BE2C (cell line): ENCODE data around the gene CENPL.
"Not testable (repeated sequence)": the region's sequence is repeated elsewhere in the genome, so short reads cannot be mapped to it uniquely, and the experiment has no call there.

Experiments
- DNase-seq: peaks from one replicate; pipeline ENCODE4 v3.0.0-alpha.2; 2020
- H3K27me3 ChIP-seq: fragments of 250-450 bp; sonication (Bioruptor Pico); 2 replicates; pipeline ENCODE4 v1.5.1; 2020; ENCODE audit warnings: mild to moderate bottlenecking
- H3K36me3 ChIP-seq: fragments of 250-450 bp; sonication (Bioruptor Pico); 2 replicates; pipeline ENCODE4 v1.5.1; 2020; ENCODE audit warnings: mild to moderate bottlenecking
- H3K4me1 ChIP-seq: fragments of 250-450 bp; sonication (Bioruptor Pico); 2 replicates; pipeline ENCODE4 v1.5.1; 2020
- H3K4me3 ChIP-seq: 2 replicates; pipeline ENCODE4 v1.5.1; 2011; ENCODE audit warnings: low read depth, low read length
- H3K9me3 ChIP-seq: fragments of 250-450 bp; sonication (Bioruptor Pico); 2 replicates; pipeline ENCODE4 v1.5.1; 2020
- TF ChIP-seq, protein P1 (sequence below): IDR thresholded peaks from 2 replicates; pipeline ENCODE4 v1.5.1; 2012; ENCODE audit warnings: mild to moderate bottlenecking, low read depth, low read length

CENPL gene

DNA sequence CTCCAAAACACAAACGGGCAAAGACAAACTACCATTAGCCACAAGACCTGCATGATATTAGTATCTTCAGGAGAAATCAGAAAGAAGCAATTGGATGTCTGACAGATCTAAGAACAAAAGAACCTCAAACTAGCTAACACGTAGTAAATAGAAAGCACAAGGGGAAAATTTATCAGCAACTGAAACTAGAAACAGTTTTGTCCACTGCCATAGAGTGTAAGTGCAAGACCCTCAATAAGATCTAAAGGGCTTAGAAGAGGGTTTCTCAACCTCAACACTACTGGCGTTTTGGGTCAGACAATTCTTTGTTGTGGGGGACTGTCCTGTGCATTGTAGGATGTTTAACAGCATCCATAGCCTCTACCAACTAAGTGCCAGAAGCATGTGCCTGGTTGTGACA, 55.9 kb downstream of the CENPL start:
- Histone ChIP-seq H3K36me3 (no peaks in the 10 kb centered on the region; the same call in none of the 2 replicates), H3K4me1 (no peaks in the 10 kb centered on the region), H3K4me3 (no peak overlapping the region), H3K27me3 (no peaks in the 10 kb centered on the region), H3K9me3 (peaks cover 3% of the 10 kb centered on the region; the same call in 1 of the 2 replicates)
- no peak for DNase-seq
- TF ChIP-seq, protein P1, sequence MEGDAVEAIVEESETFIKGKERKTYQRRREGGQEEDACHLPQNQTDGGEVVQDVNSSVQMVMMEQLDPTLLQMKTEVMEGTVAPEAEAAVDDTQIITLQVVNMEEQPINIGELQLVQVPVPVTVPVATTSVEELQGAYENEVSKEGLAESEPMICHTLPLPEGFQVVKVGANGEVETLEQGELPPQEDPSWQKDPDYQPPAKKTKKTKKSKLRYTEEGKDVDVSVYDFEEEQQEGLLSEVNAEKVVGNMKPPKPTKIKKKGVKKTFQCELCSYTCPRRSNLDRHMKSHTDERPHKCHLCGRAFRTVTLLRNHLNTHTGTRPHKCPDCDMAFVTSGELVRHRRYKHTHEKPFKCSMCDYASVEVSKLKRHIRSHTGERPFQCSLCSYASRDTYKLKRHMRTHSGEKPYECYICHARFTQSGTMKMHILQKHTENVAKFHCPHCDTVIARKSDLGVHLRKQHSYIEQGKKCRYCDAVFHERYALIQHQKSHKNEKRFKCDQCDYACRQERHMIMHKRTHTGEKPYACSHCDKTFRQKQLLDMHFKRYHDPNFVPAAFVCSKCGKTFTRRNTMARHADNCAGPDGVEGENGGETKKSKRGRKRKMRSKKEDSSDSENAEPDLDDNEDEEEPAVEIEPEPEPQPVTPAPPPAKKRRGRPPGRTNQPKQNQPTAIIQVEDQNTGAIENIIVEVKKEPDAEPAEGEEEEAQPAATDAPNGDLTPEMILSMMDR, result no peak

DNA sequence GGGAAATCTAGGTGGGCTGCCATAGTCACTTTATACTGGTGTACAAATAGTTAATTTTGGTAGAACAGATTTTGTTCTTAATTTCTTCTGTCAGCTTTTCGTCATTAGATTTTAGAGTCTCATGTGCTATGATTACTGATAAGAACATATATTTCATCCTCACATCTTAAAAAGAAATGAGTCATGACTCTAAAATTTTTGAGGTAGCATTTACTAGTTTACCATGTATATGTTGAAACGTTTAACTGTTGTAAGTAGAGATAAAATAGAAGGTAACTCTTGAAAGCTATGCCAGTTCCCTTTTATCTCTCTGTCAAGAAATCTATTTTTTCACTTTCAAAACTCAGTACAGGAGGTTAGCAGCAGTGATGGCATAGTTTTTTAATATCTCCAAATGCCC, 56.5 kb downstream of the CENPL start:
- TF ChIP-seq, protein P1, result no peak
- DNase-seq, result no peak
- peaks cover 3% of the 10 kb centered on the region; the same call in 1 of the 2 replicates for H3K9me3 ChIP-seq
- H3K27me3 ChIP-seq, result no peaks in the 10 kb centered on the region
- H3K4me3 ChIP-seq, result no peak overlapping the region
- H3K4me1 ChIP-seq, result no peaks in the 10 kb centered on the region
- no peaks in the 10 kb centered on the region; the same call in none of the 2 replicates for H3K36me3 ChIP-seq

DNA sequence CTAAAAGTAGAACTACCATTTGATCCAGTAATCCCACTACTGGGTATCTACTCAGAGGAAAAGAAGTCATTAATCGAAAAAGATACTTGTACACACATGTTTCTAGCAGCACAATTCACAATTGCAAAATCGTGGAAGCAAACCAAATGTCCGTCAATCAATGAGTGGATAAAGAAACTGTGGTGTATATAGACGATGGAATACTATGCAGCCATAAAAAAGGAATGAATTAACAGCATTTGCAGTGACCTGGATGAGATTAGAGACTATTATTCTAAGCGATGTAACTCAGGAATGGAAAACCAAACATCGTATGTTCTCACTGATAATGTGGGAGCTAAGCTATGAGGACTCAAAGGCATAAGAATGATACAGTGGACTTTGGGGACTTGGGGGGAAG, 60.4 kb downstream of the CENPL start:
- H3K36me3 ChIP-seq, DNase-seq, H3K4me3 ChIP-seq, H3K27me3 ChIP-seq, H3K4me1 ChIP-seq, H3K9me3 ChIP-seq: not testable (repeated sequence)

DNA sequence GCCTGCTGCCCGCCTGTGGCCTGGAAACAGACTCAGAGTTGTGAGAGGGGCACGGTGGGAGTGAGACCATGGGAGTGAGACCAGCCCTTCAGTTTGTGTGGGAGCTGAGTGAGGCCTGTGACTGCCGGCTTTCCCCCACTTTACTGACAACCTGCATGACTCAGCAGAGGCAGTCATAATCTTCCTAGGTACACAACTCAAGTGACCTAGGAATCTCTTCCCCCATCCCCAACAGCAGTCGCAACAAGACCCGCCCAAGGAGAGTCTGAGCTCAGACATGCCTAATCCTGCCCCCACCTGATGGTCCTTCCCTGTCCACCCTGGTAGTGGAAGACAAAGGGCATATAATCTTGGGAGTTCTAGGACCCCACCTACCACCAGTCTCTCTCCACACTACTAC, 65.7 kb downstream of the CENPL start:
- TF ChIP-seq, protein P1, result no peak
- Histone ChIP-seq H3K4me3 (no peak overlapping the region), H3K27me3 (no peaks in the 10 kb centered on the region), H3K9me3 (no peaks in the 10 kb centered on the region), H3K4me1 (no peaks in the 10 kb centered on the region), H3K36me3 (peaks cover 43% of the 10 kb centered on the region)
- DNase-seq, result no peak

DNA sequence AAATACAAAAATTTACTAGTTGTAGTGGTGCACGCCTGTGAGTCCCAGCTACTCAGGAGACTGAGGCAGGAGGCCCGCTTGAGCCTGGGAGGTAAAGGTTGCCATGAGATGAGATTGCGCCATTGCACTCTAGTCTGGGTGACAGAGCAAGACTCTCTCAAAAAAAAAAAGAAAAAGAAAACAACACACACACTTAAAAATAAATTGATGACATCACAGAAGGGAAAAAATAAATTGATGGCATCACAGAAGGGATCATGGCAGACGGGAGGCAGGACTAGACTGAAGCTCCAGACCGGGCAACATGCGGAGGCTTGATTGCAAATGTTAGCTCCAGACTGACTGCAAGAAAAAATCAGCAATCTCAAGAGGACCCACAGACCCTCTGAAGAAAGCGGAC, 66.6 kb downstream of the CENPL start:
- H3K9me3 ChIP-seq, result no peaks in the 10 kb centered on the region
- H3K27me3 ChIP-seq, result no peaks in the 10 kb centered on the region
- H3K4me1 ChIP-seq, result no peaks in the 10 kb centered on the region
- TF ChIP-seq, protein P1, result no peak
- H3K4me3 ChIP-seq, result no peak overlapping the region
- peaks cover 48% of the 10 kb centered on the region for H3K36me3 ChIP-seq
- no peak for DNase-seq

DNA sequence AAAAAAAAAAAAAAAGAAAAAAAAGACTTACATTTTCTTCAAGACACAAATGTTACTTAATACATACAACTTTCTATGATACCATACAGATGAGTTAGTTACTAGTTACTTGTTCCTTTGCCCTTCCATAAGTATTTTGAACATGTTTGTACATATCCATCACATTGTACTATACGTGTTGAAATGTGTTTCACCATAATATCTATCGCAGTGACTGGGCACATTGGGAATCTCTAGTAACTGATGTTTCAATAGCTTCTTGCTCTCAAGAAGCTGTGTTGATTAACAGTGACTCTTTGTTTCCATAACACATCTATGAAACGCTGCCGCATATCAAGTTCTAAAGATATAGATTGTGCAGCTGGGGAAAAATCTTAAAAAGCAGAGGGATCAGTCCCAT, 67.0 kb downstream of the CENPL start:
- TF ChIP-seq, protein P1, result no peak
- no peak for DNase-seq
- Histone ChIP-seq H3K9me3 (no peaks in the 10 kb centered on the region), H3K27me3 (no peaks in the 10 kb centered on the region), H3K36me3 (peaks cover 48% of the 10 kb centered on the region), H3K4me3 (no peak overlapping the region), H3K4me1 (no peaks in the 10 kb centered on the region)

DNA sequence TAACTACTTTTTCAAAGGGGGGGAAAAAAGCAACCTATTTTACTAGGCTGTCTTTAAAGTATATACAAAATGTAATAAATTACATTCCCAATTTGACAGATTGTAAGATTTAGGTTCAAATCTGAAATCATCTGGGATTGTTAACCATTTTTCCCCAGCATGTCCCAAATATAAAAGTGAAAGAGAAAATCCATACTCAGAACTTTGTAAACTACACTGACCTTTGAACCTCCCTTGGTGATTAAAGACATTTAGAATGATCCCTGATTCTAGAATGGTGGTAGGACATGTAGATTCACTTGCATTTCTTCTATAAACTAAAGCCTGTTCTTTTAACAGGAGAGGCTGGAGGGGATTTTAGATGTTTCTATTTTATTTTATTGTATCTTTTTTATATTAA, 70.9 kb downstream of the CENPL start:
- TF ChIP-seq, protein P1, result no peak
- H3K36me3 ChIP-seq, result peaks cover 41% of the 10 kb centered on the region
- no peaks in the 10 kb centered on the region for H3K27me3 ChIP-seq
- DNase-seq, result no peak
- H3K4me3 ChIP-seq, result no peak overlapping the region
- no peaks in the 10 kb centered on the region for H3K9me3 ChIP-seq
- H3K4me1 ChIP-seq, result no peaks in the 10 kb centered on the region
